Stimulated activated CD8-positive, alpha-beta memory T cell treated with anti-CD3 and anti-CD28 coated beads, Interleukin-7, amount 100 ng/mL, for 4 hours (primary cell): Measurements from ENCODE around the gene IL15RA.

Experiments
- DNase-seq, 2 donors: peaks; one replicate each; pipeline ENCODE4 v3.0.0-alpha.2; 2020; ENCODE audit warnings: low read depth in 2 of 2

Gene IL15RA

GRCh38 chr10:5977471-5978229, at the start of gene IL15RA:
TSS of gene IL15RA (minus strand) at chr10:5977543. CDS start at chr10:5977492, 51 bp downstream.
- peak; percentile 82 to 90 for DNase-seq

GRCh38 chr10:6025683-6026255, 48.4 kb upstream of the IL15RA start:
- no peak for DNase-seq

DNA sequence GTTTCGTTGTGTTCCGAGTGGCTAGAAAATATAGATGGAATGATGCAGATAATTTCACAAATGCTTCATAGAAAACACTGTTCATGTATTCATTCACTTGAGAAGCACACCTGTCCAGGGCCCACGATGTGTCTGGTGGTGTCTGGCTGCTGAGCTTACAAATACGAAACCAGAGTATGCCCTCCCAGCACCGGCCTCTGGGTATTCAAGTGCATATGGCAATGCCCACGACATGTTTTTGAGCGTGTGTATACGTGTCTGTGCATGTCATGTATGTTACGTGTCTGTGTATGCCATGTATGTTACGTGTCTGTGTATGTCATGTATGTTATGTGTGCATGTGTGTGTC, 47.0 kb upstream of the IL15RA start:
- DNase-seq = no peak

- DNase-seq = no peak
These were observed 46.5 kb upstream of the IL15RA start for GRCh38 chr10:6023661-6024333.

- DNase-seq = no peak
These were observed 45.3 kb upstream of the IL15RA start for GRCh38 chr10:6022660-6023059.

DNA sequence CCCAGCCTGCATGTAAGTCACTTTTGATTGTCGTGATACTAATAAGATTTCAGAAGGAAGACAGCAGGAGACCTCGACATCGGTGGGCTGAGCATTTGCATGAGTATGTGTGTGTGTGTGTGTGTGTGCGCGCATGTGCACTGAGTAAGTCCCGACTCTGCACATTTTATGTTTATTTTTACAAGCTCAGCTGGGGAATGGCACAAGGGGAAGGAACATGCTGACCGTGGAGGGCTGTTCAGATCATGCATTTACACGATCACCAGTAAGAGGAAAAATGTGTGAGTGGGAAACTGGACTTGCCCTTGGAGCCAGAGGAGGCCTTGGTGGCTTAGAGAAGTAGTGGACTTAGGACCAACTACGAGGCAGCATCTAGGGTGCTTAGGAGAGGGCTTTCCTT, 43.5 kb upstream of the IL15RA start:
- DNase-seq = no peak

DNA sequence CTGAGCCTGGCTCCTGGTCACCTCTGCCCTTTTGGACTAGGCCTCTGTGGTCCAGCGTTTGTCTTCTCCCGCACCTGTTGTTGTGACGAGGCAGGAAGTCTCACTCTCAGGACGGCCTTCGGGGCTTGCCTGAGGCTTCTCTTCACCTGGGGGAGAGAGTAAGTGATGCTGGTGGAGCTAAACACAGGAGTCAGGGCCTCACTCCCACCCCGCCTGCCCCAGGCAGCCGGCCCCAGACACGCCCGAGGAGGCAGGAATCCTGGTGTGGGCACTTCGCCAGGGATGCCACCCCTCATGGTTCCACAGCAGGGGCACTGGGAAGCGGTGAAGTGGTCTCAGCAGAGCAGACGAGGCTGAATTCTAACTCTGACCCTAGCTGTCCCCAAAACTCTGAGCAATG, 42.5 kb upstream of the IL15RA start:
- no peak for DNase-seq

- no peak for DNase-seq
These were observed 41.9 kb upstream of the IL15RA start for GRCh38 chr10:6019010-6019782.

- DNase-seq = no peak
These were observed 41.1 kb upstream of the IL15RA start for GRCh38 chr10:6018422-6018821.

GRCh38 chr10:6017781-6018354, 40.5 kb upstream of the IL15RA start:
- DNase-seq = no peak

GRCh38 chr10:6014241-6014761, 37.0 kb upstream of the IL15RA start:
- peak; percentile 31 to 44 for DNase-seq

GRCh38 chr10:6013413-6014192, 36.3 kb upstream of the IL15RA start:
- no peak for DNase-seq

DNA sequence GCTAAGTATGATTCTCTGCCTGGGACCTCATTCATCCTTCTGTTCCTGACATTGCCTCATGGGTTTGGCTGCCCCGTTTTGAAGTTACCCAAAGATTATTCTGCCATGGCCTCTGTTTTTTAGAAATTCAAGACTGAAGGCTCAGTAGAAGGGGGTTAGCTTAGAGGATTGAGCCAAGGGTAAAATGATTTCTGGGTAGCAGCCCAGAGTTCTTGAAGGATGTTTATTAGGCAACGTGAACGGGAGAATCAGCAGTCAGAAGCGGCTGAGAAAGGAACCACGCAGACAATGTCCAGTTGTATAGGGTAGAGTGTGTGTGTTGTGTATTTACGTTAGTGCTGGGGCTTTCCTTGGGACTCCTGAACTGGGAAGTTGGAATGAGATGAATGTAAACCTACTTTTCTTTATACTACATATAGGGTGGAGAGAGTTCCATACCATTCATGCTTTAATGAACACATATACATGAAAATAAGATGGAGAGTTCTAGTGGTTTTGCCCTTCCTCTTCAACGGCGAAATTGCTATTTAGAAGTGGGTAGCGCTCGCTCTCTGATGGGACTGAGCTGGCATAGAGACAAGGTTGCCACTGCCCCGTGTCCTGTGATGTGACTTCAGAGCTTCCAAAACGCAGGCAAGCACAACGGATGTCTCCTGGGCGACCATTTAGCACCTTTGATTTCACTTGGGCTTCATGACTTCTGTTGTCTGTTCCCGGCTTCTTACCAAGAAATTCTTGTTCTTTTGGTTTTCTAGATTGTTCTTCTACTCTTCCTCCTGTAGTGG, 35.0 kb upstream of the IL15RA start:
- no peak for DNase-seq

DNA sequence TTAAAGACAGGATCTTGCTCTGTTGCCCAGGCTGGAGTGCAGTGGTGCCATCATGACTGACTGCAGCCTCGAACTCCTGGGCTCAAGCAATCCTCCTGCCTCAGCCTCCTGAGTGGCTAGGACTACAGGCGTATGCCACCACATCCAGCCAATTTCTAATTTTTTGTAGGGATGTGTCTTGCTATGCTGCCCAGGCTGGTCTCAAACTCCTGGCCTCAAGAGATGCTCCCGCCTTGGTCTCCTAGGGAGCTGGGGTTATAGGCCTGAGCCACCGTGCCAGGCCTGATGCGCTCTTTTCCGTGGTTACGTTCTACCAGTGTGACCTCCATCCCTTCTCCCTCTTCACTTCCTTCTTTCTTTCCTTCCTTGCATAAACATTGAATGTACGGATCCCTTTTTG, 34.2 kb upstream of the IL15RA start:
- no peak for DNase-seq

DNA sequence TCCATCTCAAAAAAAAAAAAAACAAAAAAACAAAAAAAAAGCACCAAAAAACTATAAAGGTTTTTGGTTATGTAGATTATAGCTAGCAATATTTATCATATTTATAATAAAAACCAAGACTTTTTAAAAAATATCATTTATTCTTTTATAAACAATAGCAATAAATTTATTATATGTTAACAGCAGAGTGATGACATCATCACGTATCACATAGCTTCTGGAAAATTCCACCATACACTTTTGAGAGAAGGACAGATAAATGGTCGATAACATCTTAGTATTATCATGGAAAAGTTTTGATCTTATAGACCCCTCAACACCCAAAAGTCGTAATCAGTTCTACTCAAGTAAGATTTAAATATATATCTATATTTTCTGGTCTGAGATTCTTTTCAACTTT, 33.2 kb upstream of the IL15RA start:
- no peak for DNase-seq

DNA sequence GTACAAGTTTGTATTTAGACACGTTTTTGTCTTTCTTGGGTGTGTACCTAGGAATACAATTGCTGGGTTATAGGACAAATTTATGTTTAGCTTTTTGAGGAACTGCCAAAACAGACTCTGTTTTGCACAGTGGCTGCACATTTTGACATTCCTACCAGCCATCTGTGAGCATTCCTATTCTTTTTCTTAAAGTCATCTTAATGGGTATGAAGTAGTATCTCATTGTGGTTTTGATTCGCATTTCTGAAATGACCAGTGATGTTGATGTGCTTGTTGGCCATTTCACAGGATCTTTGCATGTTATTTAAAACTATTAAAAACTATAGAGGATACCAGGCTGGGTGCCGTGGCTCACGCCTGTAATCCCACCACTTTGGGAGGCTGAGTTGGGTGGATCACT, 32.6 kb upstream of the IL15RA start:
- DNase-seq = no peak

- DNase-seq = no peak
These were observed 31.8 kb upstream of the IL15RA start for GRCh38 chr10:6009150-6009549.

DNA sequence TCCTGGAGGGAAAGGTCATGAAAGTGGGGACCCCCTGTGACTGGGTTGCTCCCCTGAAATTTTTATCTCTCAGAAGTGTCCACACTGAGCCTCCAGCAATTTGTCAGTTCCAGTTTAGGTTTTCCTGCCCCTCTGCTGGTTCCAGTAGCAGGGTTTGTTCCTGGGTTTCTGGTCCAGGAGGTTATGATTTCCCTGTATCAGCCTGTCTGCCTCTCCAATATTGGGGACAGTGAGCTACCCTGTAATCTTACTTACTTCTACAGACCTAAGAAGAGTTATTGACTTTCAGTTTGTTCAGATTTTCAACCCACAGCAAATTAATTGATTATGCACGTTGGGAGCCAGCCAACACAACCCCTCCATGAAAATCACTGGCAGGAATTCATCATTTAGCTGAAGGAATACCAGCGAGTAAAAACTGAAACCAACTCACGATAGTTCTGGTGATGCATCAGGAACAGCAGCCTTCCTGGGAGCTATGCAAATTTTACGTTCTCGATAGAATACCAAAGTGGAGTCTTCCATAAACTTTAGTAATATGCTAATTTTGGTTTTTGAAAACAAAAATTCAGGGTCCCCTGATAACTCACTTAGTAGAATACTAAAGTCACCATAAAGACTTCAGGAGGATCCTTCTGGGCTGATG, 31.3 kb upstream of the IL15RA start:
- no peak for DNase-seq

GRCh38 chr10:6006991-6007390, 29.6 kb upstream of the IL15RA start:
- no peak for DNase-seq

DNA sequence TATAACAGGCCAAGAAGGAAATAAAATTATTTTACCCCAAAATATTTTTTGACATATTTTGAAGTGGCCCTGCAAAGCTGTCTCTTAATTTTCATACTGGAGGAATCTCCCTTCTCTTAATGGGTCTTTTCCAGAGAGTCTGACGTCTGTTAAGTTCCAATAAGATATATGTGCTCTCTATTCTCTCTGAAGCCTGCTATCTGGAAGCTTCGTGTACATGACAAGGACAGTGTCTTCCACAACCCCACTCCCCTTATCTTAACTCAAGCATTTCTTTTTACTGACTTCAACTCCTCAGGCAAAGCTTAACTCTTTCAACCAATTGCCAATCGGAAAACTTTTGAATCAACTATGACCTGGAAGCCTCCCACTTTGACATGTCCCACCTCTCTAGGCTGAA, 29.2 kb upstream of the IL15RA start:
- no peak for DNase-seq
